ENCODE data around the gene FBXW7. TPM values are rescaled to one million over a fixed set of nuclear protein-coding genes. Genes with fewer than 3 reads are reported as not detected.

Gene FBXW7
- total RNA-seq, 4 donors from 2014 or later, result 20.9 to 47.3 (median 39.5) TPM

GRCh38 chr4:152394791-152395190, 141.1 kb downstream of the FBXW7 start:
- TF ChIP-seq, protein P1, sequence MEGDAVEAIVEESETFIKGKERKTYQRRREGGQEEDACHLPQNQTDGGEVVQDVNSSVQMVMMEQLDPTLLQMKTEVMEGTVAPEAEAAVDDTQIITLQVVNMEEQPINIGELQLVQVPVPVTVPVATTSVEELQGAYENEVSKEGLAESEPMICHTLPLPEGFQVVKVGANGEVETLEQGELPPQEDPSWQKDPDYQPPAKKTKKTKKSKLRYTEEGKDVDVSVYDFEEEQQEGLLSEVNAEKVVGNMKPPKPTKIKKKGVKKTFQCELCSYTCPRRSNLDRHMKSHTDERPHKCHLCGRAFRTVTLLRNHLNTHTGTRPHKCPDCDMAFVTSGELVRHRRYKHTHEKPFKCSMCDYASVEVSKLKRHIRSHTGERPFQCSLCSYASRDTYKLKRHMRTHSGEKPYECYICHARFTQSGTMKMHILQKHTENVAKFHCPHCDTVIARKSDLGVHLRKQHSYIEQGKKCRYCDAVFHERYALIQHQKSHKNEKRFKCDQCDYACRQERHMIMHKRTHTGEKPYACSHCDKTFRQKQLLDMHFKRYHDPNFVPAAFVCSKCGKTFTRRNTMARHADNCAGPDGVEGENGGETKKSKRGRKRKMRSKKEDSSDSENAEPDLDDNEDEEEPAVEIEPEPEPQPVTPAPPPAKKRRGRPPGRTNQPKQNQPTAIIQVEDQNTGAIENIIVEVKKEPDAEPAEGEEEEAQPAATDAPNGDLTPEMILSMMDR (IDR thresholded peaks at IDR 0.05; ENCODE audit: low read depth), result no peak

DNA sequence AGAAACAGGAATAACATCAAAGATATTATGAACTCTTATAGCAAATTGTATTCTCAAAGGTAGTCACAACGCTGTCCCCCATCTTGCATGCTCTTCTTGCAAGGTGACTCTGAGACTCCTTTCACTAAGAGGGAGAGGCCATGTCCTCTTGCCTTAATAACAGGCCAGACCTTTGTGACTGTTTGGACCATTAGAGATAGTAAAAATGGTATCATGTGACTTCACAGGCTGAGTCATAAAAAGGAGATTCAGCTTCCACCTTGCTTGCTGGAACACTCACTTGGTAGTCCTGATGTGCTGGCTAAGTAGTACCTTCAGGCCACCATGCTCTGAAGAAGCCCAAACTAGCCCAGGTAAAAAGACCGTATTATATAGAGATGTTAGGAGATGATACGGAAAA, 143.8 kb downstream of the FBXW7 start:
- TF ChIP-seq, protein P1 (IDR thresholded peaks at IDR 0.05; ENCODE audit: low read depth), result no peak

- TF ChIP-seq, protein P1 (IDR thresholded peaks at IDR 0.05; ENCODE audit: low read depth), result no peak
Measured at GRCh38 chr4:152390216-152390615, 145.7 kb downstream of the FBXW7 start.

GRCh38 chr4:152389359-152389758, 146.5 kb downstream of the FBXW7 start:
- TF ChIP-seq, protein P1 (IDR thresholded peaks at IDR 0.05; ENCODE audit: low read depth), result no peak

DNA sequence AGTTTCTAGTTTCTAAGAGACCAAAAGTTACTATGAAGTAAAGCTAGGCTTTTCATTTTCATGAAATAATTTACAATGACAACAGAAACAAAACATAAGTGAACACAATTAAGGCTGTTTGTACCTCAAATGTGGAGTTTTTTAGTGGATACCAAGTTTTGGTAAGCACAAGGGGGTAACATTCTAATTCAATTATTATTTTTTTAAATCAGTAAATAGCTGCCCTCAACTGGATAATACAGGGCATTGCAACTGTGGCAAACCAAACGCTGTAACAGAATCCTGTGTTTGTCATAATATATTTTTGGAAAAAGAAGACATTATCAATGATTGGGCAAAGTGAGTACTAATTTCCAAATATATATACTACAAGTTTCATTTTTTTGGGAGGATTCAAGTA, 150.3 kb downstream of the FBXW7 start:
- TF ChIP-seq, protein P1 (IDR thresholded peaks at IDR 0.05; ENCODE audit: low read depth), result no peak

DNA sequence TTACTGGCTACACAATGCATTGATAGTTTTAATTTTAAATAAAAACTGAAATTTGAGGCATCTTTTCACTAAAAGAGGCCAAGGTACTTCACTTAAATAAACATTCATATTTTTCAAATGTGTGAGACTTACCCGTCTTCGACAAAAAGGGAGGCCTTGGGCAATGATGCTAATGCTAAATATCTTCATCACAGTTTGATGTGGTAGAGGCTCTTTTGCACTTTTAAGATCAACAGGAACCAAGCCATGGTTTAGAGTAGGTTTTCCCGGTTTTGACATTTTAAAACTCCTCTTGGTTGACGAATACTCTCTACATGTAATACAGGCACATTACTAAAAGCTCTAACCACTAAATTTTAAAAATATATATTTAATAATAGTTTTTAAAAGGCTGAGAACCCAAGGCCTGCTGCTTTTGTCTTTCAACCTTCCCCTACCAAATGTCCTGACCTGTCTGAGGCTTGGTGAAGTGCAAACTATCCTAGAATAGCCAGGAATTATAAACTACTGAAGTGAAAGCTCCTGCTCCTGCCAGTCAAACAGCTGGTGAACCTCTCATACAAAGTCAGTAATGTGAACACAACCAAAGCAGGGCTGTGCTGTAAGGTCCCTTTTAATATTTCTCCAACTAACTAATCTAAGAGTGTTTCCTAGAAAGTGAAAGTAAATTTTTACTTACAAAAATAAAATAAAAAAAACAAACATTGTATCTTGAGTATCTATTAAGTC, 153.7 kb downstream of the FBXW7 start:
- TF ChIP-seq, protein P1 (IDR thresholded peaks at IDR 0.05; ENCODE audit: low read depth), result no peak

DNA sequence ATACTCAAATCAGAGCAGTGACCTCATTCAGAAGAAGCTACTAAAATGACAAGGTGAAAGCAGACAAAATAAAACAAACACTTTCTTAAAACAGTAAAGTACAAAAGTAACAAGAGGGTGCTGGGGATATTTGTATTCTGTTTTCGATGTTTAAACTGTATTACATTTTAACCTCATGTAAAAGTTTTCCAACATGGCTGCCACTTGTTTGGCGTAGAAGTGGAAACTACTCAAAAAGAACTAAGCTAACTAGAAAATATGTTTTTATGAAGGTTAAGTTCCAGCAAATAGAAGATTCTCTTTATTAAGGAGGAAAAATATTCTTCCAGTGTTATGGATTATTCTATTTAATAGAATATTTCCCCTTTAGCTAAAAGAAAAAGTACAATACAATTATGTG, 155.0 kb downstream of the FBXW7 start:
- TF ChIP-seq, protein P1 (IDR thresholded peaks at IDR 0.05; ENCODE audit: low read depth), result no peak
